HG02938 (cell line): Measurements from ENCODE around the gene SLC17A7.

ENCODE experiments used
- ATAC-seq: cut with Tn5 transposase; IDR thresholded peaks from one replicate; pipeline ENCODE4 v1.9.1; 2021; ENCODE audit warnings: mild to moderate bottlenecking, moderate library complexity; ENCODE audit not compliant: unreplicated experiment

SLC17A7 gene

DNA sequence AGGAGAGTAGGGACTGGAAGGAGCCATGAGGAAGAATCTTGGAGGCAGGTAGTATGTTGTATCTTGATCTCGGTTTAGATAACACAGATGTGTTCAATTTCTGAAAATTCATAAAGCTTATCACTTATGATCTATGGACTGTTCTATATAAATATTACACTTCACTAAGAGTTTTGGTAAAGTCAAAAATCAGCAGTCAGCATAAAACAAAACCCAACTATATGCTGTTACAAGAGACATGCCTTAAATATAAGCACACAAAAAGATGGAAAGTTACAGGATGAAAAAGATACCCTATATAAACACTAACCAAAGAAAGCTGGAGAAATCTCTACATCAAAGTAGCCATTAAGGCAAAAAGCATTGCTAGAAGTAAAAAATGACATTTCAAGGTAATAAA, 57.7 kb downstream of the SLC17A7 start:
- no peak for ATAC-seq

DNA sequence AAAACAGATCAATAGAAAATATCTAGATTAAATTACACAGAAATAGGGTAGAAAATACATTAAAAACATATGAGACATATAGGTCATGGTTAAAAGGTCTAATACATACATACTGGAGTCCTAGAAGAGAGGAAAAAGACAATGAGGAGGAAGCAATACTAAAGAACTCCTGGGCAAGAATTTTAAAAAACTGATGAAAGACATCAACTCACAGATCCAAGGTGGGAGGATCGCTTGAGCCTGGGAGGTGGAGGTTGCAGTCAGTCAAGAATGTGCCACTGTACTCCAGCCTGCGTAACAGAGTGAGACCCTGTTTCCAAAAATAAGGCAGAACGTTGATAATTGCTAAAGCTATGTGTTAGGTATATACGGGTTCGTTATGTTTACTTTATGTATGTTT, 58.7 kb downstream of the SLC17A7 start:
- ATAC-seq: no peak

DNA sequence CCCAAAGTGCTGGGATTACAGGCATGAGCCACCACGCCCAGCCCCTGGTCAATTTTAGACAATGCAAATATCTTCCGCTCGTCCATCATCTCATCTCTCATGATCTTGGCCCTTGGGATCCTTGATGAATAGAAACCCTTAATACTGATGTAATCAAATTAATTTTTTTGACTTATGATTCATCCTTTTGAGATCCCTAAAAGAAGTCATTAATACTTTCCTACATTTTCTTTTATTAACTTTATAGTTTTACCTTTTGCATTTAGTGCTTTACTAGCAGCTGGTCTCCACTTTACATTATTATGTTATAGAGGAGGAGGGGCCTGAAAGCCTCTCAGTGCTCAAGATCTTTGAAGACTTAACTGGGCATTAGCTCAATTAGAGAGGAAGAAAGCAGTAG, 60.9 kb downstream of the SLC17A7 start:
- ATAC-seq: no peak
